Type B pancreatic cell (in vitro differentiated cells): Measurements from ENCODE around the gene ZNF66. TPM values are rescaled to one million over a fixed set of nuclear protein-coding genes. Genes with fewer than 3 reads are reported as not detected.

Experiments
- DNase-seq: peaks from one replicate; pipeline ENCODE4 v3.0.0; 2021; ENCODE audit warnings: mixed read lengths; ENCODE audit not compliant: unreplicated experiment; ENCODE audit errors: extremely low spot score
- H3K27ac Mint-ChIP-seq: 2 replicates; pipeline ENCODE4 v1.8.0; 2021; ENCODE audit warnings: mild to moderate bottlenecking, mixed read lengths
- H3K27me3 Mint-ChIP-seq: 2 replicates; pipeline ENCODE4 v1.8.0; 2021; ENCODE audit warnings: mixed read lengths
- H3K36me3 Mint-ChIP-seq: 2 replicates; pipeline ENCODE4 v1.8.0; 2021; ENCODE audit warnings: mixed read lengths
- H3K4me1 Mint-ChIP-seq: one replicate; pipeline ENCODE4 v1.8.0; 2021; ENCODE audit warnings: mixed read lengths; ENCODE audit not compliant: unreplicated experiment
- H3K4me3 Mint-ChIP-seq: 2 replicates; pipeline ENCODE4 v1.8.0; 2021; ENCODE audit warnings: mild to moderate bottlenecking, mixed read lengths
- H3K9me3 Mint-ChIP-seq: 2 replicates; pipeline ENCODE4 v1.8.0; 2021; ENCODE audit warnings: mixed read lengths
- total RNA-seq: library from RNA; stranded (reverse); gene quantifications from 2 replicates; pipeline ENCODE4 v1.2.1, GENCODE V29; 2021; ENCODE audit warnings: low replicate concordance
- TF ChIP-seq, protein P1 (sequence below): fragments of 200-600 bp; sonication (generic); conservative IDR thresholded peaks from 2 replicates; pipeline ENCODE4 v1.5.0; 2021; ENCODE audit warnings: antibody characterized with exemption, mild to moderate bottlenecking

Gene ZNF66
- total RNA-seq, 1 donor from 2014 or later: 13.0 TPM

GRCh38 chr19:20840371-20840770 is 64.3 kb downstream of the ZNF66 start:
- DNase-seq: no peak
- Mint-ChIP-seq H3K4me1 (no peaks in the 10 kb centered on the region), H3K27me3 (no peaks in the 10 kb centered on the region), H3K9me3 (peaks cover 15% of the 10 kb centered on the region), H3K36me3 (peaks cover 8% of the 10 kb centered on the region), H3K4me3 (no peak overlapping the region), H3K27ac (no peak overlapping the region)
- TF ChIP-seq, protein P1, sequence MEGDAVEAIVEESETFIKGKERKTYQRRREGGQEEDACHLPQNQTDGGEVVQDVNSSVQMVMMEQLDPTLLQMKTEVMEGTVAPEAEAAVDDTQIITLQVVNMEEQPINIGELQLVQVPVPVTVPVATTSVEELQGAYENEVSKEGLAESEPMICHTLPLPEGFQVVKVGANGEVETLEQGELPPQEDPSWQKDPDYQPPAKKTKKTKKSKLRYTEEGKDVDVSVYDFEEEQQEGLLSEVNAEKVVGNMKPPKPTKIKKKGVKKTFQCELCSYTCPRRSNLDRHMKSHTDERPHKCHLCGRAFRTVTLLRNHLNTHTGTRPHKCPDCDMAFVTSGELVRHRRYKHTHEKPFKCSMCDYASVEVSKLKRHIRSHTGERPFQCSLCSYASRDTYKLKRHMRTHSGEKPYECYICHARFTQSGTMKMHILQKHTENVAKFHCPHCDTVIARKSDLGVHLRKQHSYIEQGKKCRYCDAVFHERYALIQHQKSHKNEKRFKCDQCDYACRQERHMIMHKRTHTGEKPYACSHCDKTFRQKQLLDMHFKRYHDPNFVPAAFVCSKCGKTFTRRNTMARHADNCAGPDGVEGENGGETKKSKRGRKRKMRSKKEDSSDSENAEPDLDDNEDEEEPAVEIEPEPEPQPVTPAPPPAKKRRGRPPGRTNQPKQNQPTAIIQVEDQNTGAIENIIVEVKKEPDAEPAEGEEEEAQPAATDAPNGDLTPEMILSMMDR: no peak

Other genes with a start within 250 kb of the ZNF66 start
- 22.1 and 29.1 TPM in 2 replicates for gene ZNF737, start 210.5 kb upstream of the ZNF66 start, total RNA-seq
- 15.9 and 18.1 TPM in 2 replicates for gene ZNF626, start 114.7 kb upstream of the ZNF66 start, total RNA-seq
- gene ZNF85, start 146.9 kb downstream of the ZNF66 start, total RNA-seq: 12.3 and 21.7 TPM in 2 replicates
- 13.4 and 17.3 TPM in 2 replicates for gene ZNF430, start 244.4 kb downstream of the ZNF66 start, total RNA-seq